Dendritic cell treated with granulocyte-macrophage colony-stimulating factor and Interleukin-4, amounts not matched to agents 40 ng/mL and 50 ng/mL, for 4 days (primary cell): ENCODE data around the gene PI4KA.
A peak's percentile ranks its signal among the peaks of the same experiment; 100 is the strongest.
"Not testable (repeated sequence)": the region's sequence is repeated elsewhere in the genome, so short reads cannot be mapped to it uniquely, and the experiment has no call there.

Experiments
- H3K27ac Mint-ChIP-seq: one replicate; pipeline ENCODE4 v1.8.0; 2022; ENCODE audit warnings: mild to moderate bottlenecking, mixed read lengths
- H3K27me3 Mint-ChIP-seq: one replicate; pipeline ENCODE4 v1.8.0; 2022; ENCODE audit warnings: mild to moderate bottlenecking, mixed read lengths
- H3K36me3 Mint-ChIP-seq: one replicate; pipeline ENCODE4 v1.8.0; 2022; ENCODE audit warnings: low read depth, mixed read lengths
- H3K4me1 Mint-ChIP-seq: one replicate; pipeline ENCODE4 v1.8.0; 2022; ENCODE audit warnings: low read depth, mixed read lengths
- H3K4me3 Mint-ChIP-seq: one replicate; pipeline ENCODE4 v1.8.0; 2022; ENCODE audit warnings: mild to moderate bottlenecking, moderate library complexity, mixed read lengths
- H3K9me3 Mint-ChIP-seq: one replicate; pipeline ENCODE4 v1.8.0; 2022; ENCODE audit warnings: mixed read lengths
- intact Hi-C: fragments of 100-400 bp; cut with micrococcal nuclease; formaldehyde crosslinking; loops from one replicate; pipeline ENCODE4 v1.15.0; 2022

Gene PI4KA

DNA sequence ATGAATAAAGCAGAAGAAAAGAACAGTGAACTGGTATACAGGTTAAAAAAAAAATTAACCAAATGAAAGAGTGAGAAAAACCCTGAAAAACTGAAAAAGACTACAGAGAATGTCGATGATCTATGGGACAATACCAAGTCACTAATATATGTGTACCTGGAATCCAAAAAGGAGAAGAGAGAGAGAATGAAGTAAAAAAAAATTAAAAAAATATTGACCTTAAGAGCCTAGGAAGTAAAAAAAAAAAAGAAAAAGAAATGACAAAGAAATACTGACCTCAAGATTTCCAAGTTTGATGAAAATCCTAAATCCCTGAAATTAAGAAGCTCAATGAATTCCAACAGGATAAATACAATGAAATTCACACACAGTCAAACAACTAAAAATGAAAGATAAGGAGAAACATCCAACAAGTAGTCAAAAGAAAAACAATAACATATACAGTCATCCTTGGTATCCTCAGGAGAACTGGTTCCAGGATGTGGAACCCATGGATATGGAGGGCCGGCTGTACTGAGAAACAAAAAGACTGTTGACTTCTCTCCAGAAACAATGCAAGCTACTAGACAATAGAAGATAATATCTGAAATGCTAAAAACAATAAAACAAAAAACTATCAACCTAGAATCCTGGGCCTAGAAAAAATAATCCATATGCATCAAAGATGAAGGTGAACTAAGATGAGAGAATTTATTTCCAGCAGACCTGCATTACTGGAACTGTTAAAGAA, 118.2 kb downstream of the PI4KA start:
- intact Hi-C loops = loop anchor here (5.0 kb wide), 1 partner anchor 178 kb away; no protein-coding TSS in a partner anchor
- Mint-ChIP-seq H3K36me3 (peaks cover 92% of the 10 kb centered on the region), H3K9me3 (peaks cover 14% of the 10 kb centered on the region)

DNA sequence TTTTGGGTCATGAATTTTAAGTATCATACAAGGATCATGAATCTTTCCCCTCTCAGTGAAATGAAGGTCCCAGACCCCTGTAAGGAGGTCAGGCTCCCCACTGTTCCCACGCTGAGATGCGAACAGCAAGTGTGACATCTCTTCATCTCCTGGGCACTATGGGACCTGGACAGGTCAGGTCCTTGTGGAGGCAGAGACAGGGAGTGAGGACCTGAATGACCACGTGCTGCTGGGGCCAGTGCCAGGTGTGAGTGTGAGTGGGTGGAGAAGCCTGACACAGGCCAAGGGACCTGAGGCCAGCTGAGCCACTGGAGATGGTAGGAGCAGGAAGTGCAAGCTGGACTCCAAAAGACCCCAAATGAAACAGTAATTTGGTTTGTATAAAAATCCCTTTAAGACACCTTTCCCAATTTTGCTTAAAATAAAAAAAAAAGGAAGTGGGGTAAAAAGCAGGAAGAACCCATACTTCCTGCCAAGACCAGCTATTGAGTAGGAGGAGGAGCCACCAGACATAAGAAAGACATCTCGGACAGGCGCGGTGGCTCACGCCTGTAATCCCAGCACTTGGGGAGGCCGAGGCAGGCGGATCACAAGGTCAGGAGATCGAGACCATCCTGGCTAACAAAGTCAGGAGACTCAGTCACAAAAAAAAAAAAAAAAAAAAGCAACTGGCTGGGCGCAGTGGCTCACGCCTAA, 120.1 kb downstream of the PI4KA start:
- peak overlapping the region; percentile 67 for H3K27ac Mint-ChIP-seq
- H3K9me3 Mint-ChIP-seq = peaks cover 14% of the 10 kb centered on the region
- H3K27me3 Mint-ChIP-seq = no peaks in the 10 kb centered on the region
- peak overlapping the region; percentile 52 for H3K4me3 Mint-ChIP-seq
- H3K36me3 Mint-ChIP-seq = peaks cover 80% of the 10 kb centered on the region
- intact Hi-C loops = no loop called here
- H3K4me1 Mint-ChIP-seq = peaks cover 31% of the 10 kb centered on the region

More for the DNA sequence above, 118.2 kb downstream of the PI4KA start:
- no peak overlapping the region for H3K27ac Mint-ChIP-seq
- no peak overlapping the region for H3K4me3 Mint-ChIP-seq
- H3K27me3 Mint-ChIP-seq = no peaks in the 10 kb centered on the region
- peaks cover 32% of the 10 kb centered on the region for H3K4me1 Mint-ChIP-seq

DNA sequence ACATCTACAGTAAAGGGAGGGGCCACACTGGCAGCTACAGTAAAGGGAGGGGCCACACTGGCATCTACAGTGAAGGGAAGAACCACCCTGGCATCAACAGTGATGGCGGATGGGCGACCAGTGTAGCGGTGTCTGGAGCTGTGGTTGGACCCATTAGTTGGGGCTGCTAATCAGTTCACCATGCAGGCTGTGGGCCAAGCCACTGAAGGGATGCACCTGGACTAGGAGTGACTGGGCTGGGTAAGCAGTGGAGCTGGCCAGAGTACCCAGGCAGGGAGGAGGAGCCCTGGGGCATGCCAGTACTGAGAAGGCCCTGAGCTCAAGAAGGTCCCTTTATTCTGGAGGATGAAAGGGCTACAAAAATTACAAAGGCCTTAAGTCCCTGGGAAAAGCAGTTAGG, 121.7 kb downstream of the PI4KA start:
- H3K27me3 Mint-ChIP-seq, H3K4me3 Mint-ChIP-seq, intact Hi-C loops: not testable (repeated sequence)
- H3K27ac Mint-ChIP-seq = peak overlapping the region; percentile 50
- peaks cover 78% of the 10 kb centered on the region for H3K36me3 Mint-ChIP-seq
- H3K9me3 Mint-ChIP-seq = peaks cover 14% of the 10 kb centered on the region
- peaks cover 33% of the 10 kb centered on the region for H3K4me1 Mint-ChIP-seq

DNA sequence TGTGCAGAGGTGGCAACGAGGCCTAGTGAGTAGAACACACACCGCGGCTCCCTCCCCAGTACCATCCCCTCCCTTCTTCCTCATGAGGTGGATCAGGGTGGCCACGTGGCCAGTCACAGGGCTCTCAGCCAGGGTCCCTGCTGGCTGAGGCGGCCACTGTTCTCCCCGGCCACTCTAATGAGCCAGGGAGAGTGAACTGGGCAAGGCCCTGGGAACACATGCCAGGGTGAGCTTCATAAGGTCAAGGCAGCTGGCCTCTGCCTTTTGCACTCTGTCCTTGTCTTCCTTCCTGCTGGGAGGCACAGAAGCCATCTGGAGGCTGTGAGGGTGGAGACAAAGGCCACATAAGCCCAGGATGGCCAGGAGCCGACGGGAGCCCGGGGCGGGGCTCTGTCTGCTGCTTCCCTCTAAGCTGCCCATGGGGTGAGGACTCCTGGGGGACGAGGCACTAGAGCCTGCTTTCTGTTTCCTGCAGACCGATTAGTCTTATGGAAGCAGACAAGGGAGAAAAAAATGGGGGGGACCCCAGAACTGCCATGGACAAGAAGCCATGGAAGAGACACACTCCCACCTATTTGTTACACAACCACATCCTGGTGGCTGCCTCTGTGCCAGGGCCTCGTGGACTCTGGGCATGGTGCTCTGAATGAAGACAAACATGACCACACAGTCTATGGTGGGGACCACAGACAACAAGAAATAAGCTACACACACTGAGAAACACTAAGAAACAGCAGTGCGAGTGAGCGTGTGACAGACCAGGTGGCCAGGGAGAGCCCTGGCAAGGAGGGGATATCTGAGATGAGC, 123.1 kb downstream of the PI4KA start:
- H3K4me3 Mint-ChIP-seq, H3K9me3 Mint-ChIP-seq, H3K27me3 Mint-ChIP-seq, intact Hi-C loops: not testable (repeated sequence)
- Mint-ChIP-seq H3K27ac (peak overlapping the region; percentile 20), H3K4me1 (peaks cover 33% of the 10 kb centered on the region), H3K36me3 (peaks cover 73% of the 10 kb centered on the region)

DNA sequence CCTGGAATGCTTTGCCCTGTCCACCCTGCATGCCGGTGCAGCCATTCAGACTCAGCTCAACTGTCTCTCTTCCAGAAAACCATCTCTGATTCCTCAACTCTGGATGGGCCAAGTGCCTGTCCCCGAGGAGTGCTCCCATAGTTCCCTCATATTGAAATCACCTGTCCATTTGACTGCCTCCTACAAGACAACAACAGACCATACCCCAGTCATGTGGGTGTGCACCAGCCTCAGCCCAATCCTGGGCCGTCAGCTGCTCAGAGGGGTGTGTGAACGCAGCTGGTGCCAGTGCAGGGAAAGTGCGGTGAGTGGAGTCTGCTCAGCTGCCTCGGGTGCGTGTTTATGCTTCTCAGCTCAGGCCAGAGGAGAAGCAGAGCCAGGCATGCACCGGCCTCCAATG, 126.2 kb downstream of the PI4KA start:
- not testable (repeated sequence) for H3K27ac Mint-ChIP-seq, H3K9me3 Mint-ChIP-seq
- peaks cover 77% of the 10 kb centered on the region for H3K36me3 Mint-ChIP-seq

DNA sequence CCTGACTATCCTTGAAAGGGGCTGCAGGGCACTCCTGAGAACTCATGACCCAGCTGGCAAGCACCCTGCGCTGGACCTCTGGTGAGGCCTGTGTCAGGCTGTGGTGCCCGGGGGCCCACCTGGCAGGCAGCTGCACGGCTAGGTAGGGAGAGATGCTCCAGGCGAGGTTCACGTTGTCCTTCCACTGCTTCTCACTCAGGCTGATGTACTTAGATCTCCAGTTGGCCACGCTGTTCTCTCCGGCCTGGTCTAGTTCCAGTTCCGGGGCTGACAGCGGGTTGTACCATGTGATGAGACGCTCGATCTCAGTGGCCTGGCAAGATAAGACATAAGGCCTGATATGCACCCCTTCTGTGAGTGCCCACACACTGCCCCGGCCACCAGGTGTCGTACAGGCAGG, 129.4 kb downstream of the PI4KA start:
- Mint-ChIP-seq H3K4me1 (peaks cover 6% of the 10 kb centered on the region), H3K9me3 (no peaks in the 10 kb centered on the region), H3K27me3 (no peaks in the 10 kb centered on the region), H3K4me3 (no peak overlapping the region), H3K27ac (no peak overlapping the region), H3K36me3 (peaks cover 92% of the 10 kb centered on the region)
- intact Hi-C loops = no loop called here

More for the DNA sequence above, 126.2 kb downstream of the PI4KA start:
- H3K27me3 Mint-ChIP-seq, H3K4me3 Mint-ChIP-seq, intact Hi-C loops: not testable (repeated sequence)
- H3K4me1 Mint-ChIP-seq = peaks cover 20% of the 10 kb centered on the region

DNA sequence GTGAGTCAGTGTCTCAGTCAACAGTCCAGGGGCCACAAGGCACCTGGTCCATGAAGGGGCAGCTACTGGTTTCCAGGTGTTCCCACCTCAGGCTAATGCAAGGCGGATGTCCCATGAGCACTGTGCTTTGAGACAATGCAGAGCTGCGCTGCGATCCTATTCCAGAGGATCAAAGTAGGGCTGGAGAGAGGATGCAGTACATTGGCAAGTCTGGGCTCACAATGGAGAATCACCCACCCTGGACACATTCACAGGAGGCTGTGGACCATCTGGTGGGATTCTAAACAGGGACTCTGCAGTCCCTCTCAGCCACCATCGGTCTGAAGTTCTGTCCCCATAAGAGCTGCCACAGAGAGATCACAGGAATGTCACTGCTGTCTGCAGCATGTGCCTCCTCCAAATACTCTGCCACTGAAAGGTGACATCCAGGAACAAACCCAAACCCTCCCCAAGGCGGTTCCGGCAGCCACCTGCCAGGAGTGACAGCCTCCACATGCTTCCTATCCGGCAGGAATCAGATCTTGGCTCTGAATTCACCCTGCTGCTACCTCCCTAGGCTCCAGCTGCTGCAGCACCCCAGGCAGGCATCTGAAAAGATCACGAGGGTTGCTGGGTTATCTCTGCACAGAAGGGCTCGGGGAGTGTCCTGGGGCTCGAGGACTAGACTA, 130.0 kb downstream of the PI4KA start:
- Mint-ChIP-seq H3K36me3 (peaks cover 89% of the 10 kb centered on the region), H3K27ac (no peak overlapping the region), H3K4me3 (no peak overlapping the region), H3K4me1 (peaks cover 3% of the 10 kb centered on the region), H3K9me3 (no peaks in the 10 kb centered on the region), H3K27me3 (no peaks in the 10 kb centered on the region)
- intact Hi-C loops = no loop called here

DNA sequence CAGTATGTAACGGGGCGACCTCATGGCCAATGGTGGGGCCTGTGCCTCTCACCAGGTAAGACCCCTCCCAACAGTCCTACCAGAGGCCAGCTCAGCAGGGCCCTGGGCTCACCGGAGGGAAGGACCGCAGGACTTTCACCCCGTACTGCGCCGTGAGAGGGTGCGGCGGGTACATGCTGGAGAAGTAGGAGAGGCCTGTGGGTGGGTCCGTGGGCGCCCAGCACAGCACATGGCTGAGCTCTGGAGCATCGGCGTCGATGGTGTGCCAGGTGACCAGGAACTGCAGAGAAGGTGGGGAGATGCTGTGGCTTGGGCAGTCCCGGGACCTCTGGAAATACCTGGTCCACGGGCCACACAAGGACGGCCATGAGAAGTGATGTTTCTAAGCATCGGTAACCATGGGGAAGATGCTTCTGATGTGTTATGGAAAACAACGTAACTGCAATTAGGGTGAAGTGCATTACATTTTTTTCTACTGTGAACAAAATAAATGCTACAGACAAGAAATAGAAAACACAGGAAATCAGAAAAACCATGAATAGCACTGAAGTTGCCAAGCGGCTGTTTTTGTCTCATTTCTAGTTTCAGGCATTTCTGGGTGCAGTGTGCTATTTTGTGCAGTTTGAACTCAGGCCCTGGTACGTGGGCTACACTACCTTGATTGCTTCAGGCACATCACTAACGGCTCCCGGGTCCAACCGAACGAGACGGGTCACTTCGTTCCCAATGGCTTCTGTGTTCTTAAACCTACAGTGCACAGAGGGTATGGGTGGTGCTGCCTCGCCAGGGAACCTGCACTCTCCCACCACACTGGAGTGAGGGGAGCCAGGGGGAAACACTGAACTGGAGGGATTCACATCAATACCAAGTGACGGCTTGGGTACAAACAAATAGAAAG, 131.2 kb downstream of the PI4KA start:
- intact Hi-C loops = no loop called here
- H3K36me3 Mint-ChIP-seq = peaks cover 86% of the 10 kb centered on the region

DNA sequence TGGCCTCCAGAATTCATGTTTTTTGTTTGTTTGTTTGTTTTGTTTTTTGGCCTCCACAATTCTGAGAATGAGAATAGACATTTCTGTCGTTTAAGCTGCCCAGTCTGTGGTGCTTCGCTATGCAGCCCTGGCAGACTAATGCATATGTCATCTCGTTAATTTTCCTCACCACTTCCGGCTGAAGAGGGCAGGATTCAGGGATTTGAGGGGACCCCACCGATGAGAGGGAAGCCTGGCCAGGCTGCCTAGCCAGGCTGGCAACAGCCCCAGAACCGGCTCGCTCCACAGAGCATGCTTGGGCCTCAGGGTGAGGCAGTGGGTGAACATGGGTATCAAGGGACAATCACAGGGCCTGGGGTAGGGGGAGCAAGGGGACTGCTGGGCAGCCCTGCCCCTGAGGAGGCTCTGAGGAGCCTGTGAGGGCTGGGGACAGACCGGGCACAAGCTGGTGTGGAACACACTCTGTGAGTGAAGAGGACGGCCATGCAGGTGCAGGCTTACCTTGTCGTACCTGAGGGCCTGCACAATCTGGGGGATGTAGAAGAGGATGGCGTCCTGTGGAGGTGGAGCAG, 132.5 kb downstream of the PI4KA start:
- Mint-ChIP-seq H3K27ac (no peak overlapping the region), H3K4me1 (no peaks in the 10 kb centered on the region), H3K9me3 (no peaks in the 10 kb centered on the region), H3K27me3 (no peaks in the 10 kb centered on the region), H3K36me3 (peaks cover 87% of the 10 kb centered on the region), H3K4me3 (no peak overlapping the region)
- intact Hi-C loops = no loop called here

More for the DNA sequence above, 131.2 kb downstream of the PI4KA start:
- Mint-ChIP-seq H3K4me3 (no peak overlapping the region), H3K27me3 (no peaks in the 10 kb centered on the region), H3K9me3 (no peaks in the 10 kb centered on the region), H3K4me1 (no peaks in the 10 kb centered on the region), H3K27ac (no peak overlapping the region)

DNA sequence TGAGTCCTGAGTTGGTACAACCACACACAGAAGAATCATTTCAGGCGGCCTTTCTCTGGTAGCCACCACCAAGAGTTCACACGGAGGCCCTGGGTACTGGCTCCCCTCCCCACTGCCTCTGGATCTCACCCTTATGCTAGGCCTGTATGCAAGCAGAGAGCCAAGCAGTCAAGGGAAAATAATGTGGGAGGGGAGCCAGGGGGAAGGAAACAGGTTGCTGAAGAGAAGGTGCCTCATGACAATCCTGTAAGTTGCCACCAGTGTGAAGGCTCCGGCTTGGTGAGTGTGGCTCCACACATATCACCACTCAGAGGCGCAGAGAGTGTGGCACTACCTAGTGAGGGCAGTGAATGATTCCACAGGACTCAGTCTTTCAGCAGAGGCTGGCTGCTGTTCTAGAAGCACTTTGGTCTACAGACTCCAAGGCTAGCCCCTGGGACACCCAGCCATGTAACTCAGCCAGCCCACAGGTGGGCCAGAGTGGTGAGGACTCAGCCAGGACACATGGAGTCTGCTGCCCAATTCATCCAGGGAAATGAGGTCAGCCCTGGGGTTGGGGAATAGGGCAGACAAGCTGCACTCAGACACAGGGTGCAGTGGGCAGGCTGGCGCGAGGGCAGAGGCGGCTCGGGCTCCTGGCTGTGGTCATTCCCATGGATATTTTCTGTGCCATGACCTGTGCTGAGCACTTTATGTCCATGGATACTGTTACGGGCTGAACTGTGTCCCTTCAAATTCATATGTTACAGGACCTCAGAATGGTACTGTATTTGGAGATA, 133.7 kb downstream of the PI4KA start:
- intact Hi-C loops = no loop called here

DNA sequence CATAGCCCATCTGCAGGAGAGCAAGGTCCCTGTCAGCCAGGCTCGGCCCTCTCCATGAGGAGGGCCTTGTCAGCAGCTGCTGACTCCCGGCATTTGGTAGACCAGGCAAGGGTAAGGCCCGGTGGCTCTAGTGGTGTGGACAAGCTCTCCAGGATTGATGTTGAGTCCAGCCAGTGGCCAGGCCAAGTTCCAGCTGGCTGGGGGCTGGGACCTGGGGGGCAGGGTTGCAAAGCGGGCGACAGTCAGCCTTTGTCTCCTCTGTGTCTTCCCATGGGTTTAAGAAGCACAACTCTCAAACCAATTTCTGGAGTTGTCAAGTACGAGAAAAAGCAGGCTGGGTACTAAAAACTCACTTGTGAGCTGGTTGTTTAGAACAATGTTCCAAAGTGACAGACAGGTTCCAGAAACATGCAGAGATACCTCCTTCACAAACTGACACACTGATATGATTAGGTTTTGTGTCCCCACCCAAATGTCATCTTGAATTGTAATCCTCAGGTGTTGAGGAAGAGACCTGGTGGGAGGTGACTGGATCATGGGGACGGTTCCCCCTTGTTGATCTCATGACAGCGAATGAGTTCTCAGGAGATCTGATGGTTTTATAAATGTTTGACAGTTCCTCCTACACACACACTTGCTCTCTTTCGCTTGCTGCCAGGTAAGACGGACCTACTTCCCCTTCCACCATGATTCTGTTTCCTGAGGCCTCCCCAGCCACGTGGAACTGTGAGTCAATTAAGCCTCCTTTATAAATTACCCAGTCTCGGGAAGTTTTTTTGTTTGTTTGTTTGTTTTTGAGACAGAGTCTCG, 137.0 kb downstream of the PI4KA start:
- Mint-ChIP-seq H3K27me3 (no peaks in the 10 kb centered on the region), H3K36me3 (peaks cover 76% of the 10 kb centered on the region), H3K27ac (no peak overlapping the region), H3K4me1 (no peaks in the 10 kb centered on the region), H3K4me3 (no peak overlapping the region), H3K9me3 (no peaks in the 10 kb centered on the region)
- intact Hi-C loops = no loop called here

More for the DNA sequence above, 133.7 kb downstream of the PI4KA start:
- H3K36me3 Mint-ChIP-seq = peaks cover 85% of the 10 kb centered on the region
- H3K4me3 Mint-ChIP-seq = no peak overlapping the region
- no peaks in the 10 kb centered on the region for H3K27me3 Mint-ChIP-seq
- no peak overlapping the region for H3K27ac Mint-ChIP-seq
- H3K4me1 Mint-ChIP-seq = no peaks in the 10 kb centered on the region
- H3K9me3 Mint-ChIP-seq = no peaks in the 10 kb centered on the region
